Left colon (tissue), 2 donors: Measurements from ENCODE around the gene EBF3. TPM values are rescaled to one million over a fixed set of nuclear protein-coding genes. Genes with fewer than 3 reads are reported as not detected.

Experiments
- ATAC-seq: fragments of 200-7000 bp; cut with Tn5 transposase; one replicate; pipeline ENCODE4 v1.9.1; 2020; ENCODE audit warnings: mild to moderate bottlenecking, moderate library complexity
- DNase-seq, 2 donors: peaks; one replicate each; pipeline ENCODE4 v3.0.0-alpha.2; 2020
- intact Hi-C, 2 donors: fragments of 100-400 bp; cut with DNase I in 1 of 2; cut with micrococcal nuclease in 1 of 2; formaldehyde crosslinking; loops; one replicate each; pipeline versions ENCODE4 v1.11.2 to v1.14.0; 2022; cut with DNase I, micrococcal nuclease
- total RNA-seq, 2 donors: library from RNA; stranded (reverse); fragmentation: NEBNext Ultra II Directional; extraction: Animal tissue kit (Norgen Biotek cat#: 25700); gene quantifications; one replicate each; pipeline ENCODE4 v1.2.1, GENCODE V29; 2021
- donor health status: DM: no; HTN: no; CAD: no.
- donor health status: DM: yes; HTN: yes; CAD: no.

EBF3 gene
- total RNA-seq, 2 donors from 2014 or later = 0.40 to 0.78 TPM

GRCh38 chr10:129838794-129839193 is 125.3 kb downstream of the EBF3 start:
- DNase-seq (no peak), ATAC-seq (no peak)
- intact Hi-C loops = no loop called here

- DNase-seq (no peak), ATAC-seq (no peak)
- intact Hi-C loops = no loop called here
Observed at GRCh38 chr10:129837909-129838582, 126.0 kb downstream of the EBF3 start.

- ATAC-seq (no peak), DNase-seq (no peak)
- intact Hi-C loops = no loop called here
Observed at GRCh38 chr10:129836253-129836652, 127.8 kb downstream of the EBF3 start.

- no peak for ATAC-seq
- no peak for DNase-seq
- intact Hi-C loops = no loop called here
Observed at GRCh38 chr10:129833994-129834739, 129.9 kb downstream of the EBF3 start.

- intact Hi-C loops = no loop called here
- ATAC-seq (no peak), DNase-seq (no peak)
Observed at GRCh38 chr10:129833468-129833950, 130.6 kb downstream of the EBF3 start.

DNA sequence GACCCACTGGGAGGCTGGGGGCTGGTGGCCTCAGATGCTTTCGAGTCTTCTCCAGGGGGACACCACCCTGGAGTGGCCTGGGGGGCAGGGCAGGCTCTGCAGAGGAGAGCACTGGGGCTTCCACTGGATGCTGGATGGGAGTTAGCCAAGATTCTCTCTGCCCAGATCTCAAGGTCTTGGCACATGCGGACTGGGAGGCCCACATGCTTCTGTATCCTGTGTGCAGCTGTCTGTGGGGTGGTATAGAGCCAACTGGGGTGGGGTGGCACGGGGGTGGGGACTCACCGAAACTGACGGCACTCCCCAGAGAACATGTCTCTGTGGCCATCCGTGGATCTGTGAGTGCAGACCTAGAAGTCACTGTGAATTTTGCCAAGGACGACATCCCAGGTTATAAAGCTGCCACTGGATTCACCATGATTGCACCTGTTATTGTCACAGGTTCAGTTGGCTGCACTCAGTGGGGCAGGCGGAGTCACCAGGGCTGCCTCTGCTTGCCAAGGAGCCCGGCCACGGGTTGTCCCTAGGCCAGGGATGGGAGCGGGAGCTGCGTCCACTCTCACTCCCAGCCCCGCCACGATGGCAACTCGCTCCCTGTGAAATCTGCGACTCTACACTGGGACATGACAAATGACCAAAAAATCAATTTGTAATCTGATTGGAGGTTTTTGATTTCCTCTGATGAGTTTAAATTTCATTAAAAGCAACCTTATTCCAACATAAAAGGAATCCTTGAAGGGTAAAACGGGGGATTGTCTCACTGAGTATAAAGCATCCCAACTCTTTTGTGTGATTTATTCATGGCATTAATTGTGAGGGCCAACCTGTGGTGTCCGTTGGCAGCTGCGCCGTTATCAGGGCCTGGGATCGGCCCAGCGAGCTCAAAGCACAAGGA is 131.3 kb downstream of the EBF3 start:
- no peak for DNase-seq
- ATAC-seq = no peak
- intact Hi-C loops = no loop called here

DNA sequence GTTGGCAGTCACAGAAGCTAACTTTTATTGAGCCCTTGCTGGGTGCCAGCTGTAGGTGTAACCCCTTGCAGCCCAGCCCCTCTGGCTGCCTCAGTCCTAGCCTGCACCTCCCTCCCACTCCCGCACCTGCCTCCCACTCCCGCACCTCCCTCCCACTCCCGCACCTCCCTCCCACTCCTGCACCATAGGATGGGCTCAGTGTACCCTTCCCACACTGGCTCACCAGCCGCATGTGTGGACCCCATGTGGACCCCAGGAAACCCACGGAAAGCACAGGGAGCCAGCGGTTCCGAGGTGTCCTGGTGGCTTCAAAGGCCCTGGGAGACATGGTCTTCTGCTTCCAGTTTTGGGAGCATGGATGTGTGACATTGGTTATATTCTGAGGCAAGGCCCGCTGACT is 132.9 kb downstream of the EBF3 start:
- no peak for ATAC-seq

GRCh38 chr10:129825826-129826225 is 138.2 kb downstream of the EBF3 start:
- DNase-seq = no peak
- intact Hi-C loops = no loop called here
- no peak for ATAC-seq

More for the DNA sequence above, 132.9 kb downstream of the EBF3 start:
- intact Hi-C loops = no loop called here
- DNase-seq = no peak

- DNase-seq (no peak), ATAC-seq (no peak)
- intact Hi-C loops = no loop called here
Observed at GRCh38 chr10:129825221-129825620, 138.9 kb downstream of the EBF3 start.

DNA sequence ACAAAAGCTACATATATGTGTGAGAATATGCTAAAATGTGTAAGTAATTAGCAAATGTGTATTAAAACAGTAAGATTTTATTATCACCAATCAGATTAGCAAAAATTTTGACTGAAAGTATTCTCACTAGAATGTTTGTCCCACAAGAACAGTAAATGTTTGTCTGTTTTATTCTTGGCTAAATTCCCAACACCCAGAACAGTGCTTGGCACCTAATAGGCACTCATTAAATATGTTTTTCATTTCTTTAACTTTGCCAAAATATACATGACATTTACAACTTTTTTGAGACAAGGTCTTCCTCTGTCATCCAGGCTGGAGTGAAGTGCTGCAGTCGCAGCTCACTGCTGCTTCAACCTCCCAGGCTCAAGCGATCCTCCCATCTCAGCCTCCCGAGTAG is 143.6 kb downstream of the EBF3 start:
- intact Hi-C loops = no loop called here
- DNase-seq (no peak), ATAC-seq (no peak)

DNA sequence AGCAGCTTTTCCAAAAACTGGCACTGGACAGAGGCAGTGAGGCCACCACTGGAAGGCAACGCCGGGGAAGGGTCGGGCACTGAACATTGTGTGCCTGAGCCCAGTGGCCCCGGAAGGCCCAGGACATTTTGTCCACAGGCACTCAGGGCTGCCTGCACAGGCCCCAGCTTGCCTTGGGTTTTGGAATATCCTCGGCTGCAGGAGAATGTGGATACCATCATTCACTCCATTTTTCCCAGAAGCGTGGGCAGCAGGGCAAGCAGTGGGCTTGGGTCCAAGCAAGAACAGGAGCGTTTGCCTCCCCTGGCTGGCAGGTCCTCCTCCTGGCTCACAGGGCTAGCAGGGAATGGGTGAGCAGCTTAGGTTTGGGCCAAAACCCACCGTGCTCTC is 147.4 kb downstream of the EBF3 start:
- ATAC-seq (no peak), DNase-seq (no peak)
- intact Hi-C loops = no loop called here

DNA sequence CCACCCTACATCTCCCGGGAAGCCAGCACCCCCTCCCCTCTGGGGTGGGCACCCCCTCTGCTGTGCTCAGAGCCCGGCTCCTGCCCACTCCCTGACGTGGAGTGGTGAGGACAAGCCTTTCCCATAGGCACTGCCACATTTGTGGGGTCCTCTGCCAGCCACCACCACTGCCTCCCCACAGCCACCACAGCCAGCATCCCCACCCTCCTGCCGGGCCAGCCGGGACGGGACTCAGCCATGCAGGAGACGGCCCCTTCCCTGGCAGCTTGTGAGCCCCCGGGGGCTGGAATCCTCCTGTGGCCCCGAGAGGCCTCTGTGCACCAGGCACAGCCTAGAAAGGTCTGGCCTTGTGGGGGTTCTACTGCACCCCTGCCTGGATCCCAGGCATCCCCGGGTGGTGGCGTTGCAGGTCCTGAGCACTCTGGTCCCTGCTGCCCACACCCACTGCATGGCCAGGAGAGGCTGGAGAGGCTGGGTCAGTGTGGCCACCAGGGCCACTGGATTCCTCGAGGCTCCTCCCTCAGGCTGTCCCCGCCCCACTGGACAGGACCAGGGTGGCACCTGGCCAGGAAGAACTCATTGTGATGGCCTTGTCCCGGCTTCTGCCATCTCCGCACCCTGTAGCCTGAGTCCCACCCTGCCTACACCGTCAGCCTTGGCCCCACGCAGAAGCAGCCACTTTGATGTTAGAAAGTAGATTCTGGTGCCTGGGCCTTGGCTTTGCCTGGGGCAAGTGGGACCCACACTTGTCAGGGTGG is 148.0 kb downstream of the EBF3 start:
- intact Hi-C loops = no loop called here
- no peak for DNase-seq
- ATAC-seq = no peak

DNA sequence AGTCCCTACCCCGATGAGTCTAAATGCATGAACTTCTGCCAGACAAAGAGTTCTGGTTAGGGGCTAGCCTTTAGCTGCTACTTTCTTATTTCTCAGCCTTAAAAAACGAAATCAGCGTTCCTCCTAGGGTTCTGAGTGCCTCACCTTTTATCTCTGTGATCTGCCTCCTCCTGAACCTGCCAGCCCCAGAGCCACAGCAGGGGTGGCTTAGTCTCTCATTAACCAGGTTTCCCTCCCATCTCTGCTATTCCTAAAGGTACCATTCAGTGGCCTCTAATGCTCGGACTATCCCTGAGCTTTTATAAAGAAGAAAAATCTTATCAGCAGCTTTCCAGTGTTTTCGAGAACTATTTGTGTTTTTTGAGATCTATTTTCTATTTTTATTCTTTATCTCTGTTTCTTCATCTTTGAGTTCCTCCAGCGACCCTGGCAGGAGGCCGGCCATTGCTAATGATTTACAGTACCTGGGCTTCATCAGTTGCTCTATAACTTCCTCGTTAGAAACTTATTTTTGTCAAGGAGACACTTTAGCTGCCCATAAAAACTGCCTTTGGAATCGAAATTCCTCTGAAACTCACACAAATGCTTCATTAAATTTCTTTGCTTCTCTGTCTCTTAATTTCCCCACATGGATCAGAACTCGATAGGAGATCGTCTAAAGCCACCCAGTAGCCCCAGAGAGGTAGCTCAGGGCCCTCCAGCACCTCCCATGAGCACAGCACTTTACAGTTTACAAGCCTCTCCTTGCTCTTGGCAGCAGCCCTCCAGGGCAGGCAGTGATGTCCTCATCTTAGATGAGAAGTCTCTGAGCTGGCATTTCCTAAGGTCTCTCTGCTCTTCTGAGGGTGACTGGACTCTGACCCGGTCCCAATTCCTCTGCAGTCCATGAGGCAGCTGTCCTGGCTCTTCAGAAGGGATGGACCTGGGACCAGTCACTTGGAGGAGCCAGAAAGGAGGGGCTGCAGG is 149.1 kb downstream of the EBF3 start:
- DNase-seq (no peak), ATAC-seq (no peak)
- intact Hi-C loops = no loop called here

GRCh38 chr10:129812398-129812797 is 151.7 kb downstream of the EBF3 start:
- DNase-seq (no peak), ATAC-seq (no peak)
- intact Hi-C loops = no loop called here

GRCh38 chr10:129811208-129811607 is 152.9 kb downstream of the EBF3 start:
- DNase-seq = no peak

GRCh38 chr10:129809841-129810240 is 154.2 kb downstream of the EBF3 start:
- intact Hi-C loops = no loop called here
- DNase-seq = no peak
- ATAC-seq = no peak

More at GRCh38 chr10:129811208-129811607, 152.9 kb downstream of the EBF3 start:
- intact Hi-C loops = no loop called here
- ATAC-seq = no peak

GRCh38 chr10:129809431-129809830 is 154.6 kb downstream of the EBF3 start:
- DNase-seq (no peak), ATAC-seq (no peak)
- intact Hi-C loops = no loop called here
